HG03432 (cell line): Measurements from ENCODE around the gene STX5.
"Not testable (repeated sequence)": the region's sequence is repeated elsewhere in the genome, so short reads cannot be mapped to it uniquely, and the experiment has no call there.

Experiments
- ATAC-seq: cut with Tn5 transposase; IDR thresholded peaks from one replicate; pipeline ENCODE4 v1.9.1; 2021; ENCODE audit warnings: mild to moderate bottlenecking, moderate library complexity; ENCODE audit not compliant: unreplicated experiment

STX5 gene, protein sequence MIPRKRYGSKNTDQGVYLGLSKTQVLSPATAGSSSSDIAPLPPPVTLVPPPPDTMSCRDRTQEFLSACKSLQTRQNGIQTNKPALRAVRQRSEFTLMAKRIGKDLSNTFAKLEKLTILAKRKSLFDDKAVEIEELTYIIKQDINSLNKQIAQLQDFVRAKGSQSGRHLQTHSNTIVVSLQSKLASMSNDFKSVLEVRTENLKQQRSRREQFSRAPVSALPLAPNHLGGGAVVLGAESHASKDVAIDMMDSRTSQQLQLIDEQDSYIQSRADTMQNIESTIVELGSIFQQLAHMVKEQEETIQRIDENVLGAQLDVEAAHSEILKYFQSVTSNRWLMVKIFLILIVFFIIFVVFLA

GRCh38 chr11:62831520-62832335 is at the start of gene STX5:
STX5 (minus strand) TSS chr11:62832051; CDS start chr11:62831243, 808 bp downstream.
- ATAC-seq: peak; percentile 85

DNA sequence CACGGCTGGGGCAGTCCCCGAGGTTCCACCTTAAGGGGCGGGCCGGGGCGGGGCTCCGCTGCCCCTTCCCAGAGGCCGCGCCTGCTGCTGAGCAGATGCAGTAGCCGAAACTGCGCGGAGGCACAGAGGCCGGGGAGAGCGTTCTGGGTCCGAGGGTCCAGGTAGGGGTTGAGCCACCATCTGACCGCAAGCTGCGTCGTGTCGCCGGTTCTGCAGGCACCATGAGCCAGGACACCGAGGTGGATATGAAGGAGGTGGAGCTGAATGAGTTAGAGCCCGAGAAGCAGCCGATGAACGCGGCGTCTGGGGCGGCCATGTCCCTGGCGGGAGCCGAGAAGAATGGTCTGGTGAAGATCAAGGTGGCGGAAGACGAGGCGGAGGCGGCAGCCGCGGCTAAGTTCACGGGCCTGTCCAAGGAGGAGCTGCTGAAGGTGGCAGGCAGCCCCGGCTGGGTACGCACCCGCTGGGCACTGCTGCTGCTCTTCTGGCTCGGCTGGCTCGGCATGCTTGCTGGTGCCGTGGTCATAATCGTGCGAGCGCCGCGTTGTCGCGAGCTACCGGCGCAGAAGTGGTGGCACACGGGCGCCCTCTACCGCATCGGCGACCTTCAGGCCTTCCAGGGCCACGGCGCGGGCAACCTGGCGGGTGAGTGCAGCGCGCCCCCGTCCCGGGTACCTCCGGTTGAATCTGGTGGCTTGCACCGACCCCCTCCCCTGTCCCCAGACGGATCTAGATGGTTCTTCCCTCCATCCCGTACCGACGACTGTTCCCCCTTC is 49.1 kb upstream of the STX5 start, which contains the start of gene SLC3A2:
SLC3A2 (plus strand) TSS at position 94 of the 776 bp plus-strand sequence; CDS start at position 222, 128 bp downstream.
- peak; percentile 74 for ATAC-seq

GRCh38 chr11:62880231-62880802 is 48.5 kb upstream of the STX5 start:
- peak; percentile 23 for ATAC-seq

GRCh38 chr11:62879235-62879978 is 47.6 kb upstream of the STX5 start:
- ATAC-seq: no peak

DNA sequence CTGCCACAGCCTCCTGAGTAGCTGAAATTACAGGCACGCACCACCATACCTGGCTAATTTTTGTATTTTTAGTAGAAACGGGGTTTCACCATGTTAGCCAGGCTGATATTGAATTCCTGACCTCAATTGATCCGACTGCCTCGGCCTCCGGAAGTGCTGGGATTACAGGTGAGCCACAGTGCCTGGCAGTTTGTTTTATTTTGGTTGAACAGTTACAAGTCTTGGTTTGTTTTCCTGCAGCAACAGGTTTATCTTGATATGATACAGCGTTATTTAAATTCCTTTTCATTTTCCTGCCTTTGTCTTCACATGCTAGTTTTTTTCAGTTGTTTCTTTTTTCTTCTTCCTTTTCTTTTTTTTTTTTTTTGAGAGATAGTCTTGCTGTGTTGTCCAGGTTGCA is 44.9 kb upstream of the STX5 start:
- ATAC-seq: no peak

GRCh38 chr11:62875698-62876478 is 44.0 kb upstream of the STX5 start:
- ATAC-seq: no peak

GRCh38 chr11:62874851-62875250 is 43.0 kb upstream of the STX5 start:
- no peak for ATAC-seq

- ATAC-seq: no peak
Observed at GRCh38 chr11:62865635-62866034, 33.8 kb upstream of the STX5 start.

GRCh38 chr11:62863687-62864335 is 32.0 kb upstream of the STX5 start:
- ATAC-seq: no peak

DNA sequence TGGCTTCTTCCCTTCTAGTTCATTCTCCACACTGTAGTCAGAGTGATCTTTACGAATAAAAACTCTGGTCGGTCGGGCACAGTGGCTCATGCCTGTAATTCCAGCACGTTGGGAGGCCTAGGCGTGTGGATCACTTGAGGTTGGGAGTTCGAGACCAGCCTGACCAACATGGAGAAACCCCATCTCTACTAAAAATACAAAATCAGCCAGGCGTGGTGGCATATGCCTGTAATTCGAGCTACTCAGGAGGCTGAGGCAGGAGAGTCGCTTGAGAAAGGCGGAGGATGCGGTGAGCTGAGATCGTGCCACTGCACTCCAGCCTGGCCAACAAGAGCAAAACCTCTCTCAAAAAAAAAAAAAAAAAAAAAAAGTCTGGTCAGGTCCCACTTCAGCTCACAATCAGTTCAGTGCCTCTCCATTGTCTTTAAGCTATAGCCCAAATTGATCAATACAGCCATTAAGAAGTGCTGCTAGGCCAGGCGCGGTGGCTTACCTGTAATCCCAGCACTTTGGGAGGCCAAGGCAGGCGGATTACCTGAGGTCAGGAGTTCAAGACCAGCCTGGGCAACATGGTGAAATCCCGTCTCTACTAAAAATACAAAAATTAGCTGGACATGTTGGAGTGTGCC is 29.8 kb upstream of the STX5 start:
- ATAC-seq: not testable (repeated sequence)

GRCh38 chr11:62860835-62861563 is 29.1 kb upstream of the STX5 start:
- ATAC-seq: no peak

GRCh38 chr11:62859281-62859703 is 27.4 kb upstream of the STX5 start:
- not testable (repeated sequence) for ATAC-seq

DNA sequence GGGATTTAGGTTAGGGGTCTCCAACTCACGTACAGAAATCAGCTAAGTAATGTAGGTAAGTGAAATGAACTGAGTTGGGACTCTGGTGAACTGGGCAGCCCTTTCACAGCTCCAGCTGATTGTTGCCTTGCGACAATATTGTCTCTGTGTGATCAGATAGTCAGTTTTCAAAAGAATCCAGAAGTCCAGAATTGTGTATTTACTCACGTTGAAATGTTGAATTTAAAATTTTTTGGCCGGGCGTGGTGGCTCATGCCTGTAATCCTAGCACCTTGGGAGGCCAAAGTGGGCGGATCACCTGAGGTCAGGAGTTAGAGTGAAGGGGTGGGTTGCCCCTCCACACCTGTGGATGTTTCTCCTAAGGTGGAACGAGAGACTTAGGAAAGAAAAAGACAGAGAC is 26.4 kb upstream of the STX5 start:
- no peak for ATAC-seq

GRCh38 chr11:62857541-62857982 is 25.7 kb upstream of the STX5 start:
- no peak for ATAC-seq

DNA sequence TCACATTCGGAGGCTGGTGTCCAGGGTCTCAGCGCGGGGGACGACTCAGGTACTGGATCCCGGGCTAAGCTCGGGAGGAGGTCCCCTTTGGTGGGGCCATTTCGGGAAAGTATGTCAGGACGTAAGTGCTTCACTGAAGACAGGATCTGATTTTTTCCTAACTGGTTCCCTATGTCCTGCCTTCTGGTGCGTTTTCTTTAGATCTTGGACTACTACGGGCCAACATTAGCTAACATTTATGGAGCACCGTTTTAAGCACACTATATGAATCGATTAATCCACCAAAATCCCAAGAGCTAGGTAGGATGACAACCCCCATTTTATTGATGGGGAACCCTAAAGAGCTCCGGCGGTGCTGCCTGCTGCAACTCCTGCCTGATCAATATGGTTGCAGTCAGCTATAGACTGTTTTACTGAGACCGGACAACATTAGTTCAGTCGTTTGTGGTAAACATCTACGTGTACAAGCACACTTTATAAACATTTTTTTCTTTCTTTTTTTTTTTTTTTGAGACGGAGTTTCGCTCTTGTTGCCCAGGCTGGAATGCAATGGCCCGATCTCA is 24.6 kb upstream of the STX5 start:
- ATAC-seq: peak; percentile 13

DNA sequence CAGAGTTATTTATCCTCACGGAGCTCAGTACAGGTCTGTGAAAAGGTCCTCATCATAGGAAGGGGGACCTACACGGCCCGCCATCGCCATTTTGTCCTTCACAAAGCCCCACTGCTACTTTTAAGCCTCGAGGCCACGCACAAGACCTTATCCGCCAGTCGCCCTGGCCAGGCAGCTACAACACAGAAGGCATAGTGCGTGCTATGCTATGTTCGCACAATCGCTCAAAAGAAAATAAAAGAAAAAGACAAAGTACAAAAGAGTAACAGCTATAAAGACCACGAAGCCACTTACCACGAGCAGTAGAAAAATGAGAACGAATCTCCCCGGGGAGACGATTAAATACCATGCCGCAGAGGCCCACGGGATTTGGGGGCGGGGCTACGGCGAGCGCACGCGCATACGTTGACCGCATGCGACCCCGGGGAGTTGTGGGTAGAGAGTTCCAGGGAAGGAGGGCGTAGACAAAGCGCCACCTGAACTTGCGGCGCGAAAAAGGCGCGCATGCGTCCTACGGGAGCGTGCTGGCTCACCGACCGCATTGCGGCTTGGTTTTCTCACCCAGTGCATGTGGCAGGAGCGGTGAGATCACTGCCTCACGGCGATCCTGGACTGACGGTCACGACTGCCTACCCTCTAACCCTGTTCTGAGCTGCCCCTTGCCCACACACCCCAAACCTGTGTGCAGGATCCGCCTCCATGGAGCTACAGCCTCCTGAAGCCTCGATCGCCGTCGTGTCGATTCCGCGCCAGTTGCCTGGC is 23.9 kb upstream of the STX5 start:
- peak; percentile 88 for ATAC-seq
